KBM-7 (cell line): ENCODE measurements around the gene COMMD2.

Source experiments
- DNase-seq: peaks from one replicate; pipeline ENCODE4 v3.0.0-alpha.2; 2015
- in situ Hi-C: fragments of 300-500 bp; cut with MboI; formaldehyde crosslinking; loops from 2 replicates; pipeline ENCODE4 v1.14.3; 2020; ENCODE audit warnings: low sequenced_read_pairs, low pct_unique_long_range_greater_than_20kb, mixed read lengths

Gene COMMD2

DNA sequence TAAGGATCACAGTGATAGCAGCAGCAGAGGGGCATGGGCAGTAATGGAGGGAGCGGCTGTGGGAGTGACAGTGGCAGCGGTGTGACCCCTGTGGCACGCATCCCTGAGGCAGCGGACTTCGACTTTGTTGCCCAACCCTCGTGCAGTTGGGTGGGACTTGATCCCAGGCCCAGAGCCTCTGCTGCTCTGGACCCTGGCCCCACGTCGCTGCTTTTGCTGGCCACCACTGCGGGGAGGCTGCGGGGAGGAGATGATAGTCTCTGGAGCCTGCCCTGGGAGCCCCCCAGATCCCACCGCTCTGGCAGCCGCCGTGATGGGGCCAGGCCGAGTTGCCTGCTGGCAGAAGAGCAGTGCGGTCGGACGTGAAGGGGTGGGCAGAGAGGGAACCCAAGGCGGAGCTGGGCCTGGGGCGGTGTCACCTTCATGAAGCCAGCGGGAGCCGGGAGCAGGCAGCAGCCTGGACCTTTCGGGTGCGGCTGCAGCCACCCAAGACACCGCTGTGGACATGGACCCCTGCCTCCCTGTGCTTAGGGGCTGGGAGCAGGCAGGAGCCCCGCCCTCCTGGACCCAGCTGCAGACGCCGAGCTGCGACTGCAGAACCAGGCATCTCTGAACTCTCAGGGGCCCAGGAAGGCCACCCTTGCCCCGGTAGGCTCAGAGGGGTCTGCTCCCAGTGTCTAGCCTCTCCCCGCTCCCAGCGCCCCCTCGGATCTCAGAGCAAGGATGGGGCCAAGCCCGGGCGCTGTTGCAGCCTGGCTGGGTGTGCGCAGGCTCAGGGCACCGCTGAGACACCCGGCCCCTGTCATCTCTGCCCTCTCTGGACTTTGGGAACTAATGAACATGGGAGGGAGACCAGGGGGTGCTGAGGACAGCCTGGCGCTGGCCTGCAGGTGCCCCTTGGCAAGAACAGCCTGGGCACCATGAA lies 38.3 kb downstream of the COMMD2 start:
- no peak for DNase-seq
- in situ Hi-C loops: no loop called here

DNA sequence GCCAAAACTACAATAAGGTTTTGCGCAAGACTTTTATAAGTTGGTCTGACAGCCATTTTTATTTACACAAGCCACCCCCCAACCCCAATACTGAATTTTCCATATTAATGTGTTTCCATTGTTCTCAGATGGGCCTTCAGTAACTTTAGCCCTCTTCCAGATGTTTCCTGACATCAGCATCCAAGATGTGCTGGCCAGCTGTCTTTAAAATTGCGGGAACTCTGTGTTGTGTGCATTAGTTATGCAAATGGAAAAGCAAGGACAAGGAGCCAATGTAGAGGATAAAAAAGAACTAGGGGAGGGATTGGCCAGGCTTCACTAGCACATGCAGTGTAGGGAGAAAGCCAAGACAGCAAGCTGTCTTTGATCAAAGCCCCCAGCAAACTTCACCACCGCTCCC lies 45.4 kb downstream of the COMMD2 start:
- in situ Hi-C loops: no loop called here
- DNase-seq: no peak

DNA sequence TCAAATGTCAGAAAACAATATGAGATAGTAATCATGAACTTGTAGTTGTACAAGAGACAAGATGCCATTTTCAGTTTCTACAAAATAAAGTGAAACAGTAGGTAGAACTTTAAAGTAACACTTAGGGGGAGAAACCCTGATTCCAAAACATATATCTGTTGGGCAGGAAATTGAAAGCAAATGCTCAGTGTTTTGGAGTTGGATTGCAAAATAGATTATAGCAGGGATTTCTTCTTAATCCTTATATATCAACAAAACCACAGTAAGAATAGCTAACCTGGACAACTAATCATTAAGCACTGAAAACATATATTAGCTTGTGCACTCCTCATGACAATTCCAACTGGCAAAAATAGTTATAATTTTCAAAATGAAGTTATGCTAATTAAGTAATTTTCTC lies 46.9 kb downstream of the COMMD2 start:
- in situ Hi-C loops: no loop called here

DNA sequence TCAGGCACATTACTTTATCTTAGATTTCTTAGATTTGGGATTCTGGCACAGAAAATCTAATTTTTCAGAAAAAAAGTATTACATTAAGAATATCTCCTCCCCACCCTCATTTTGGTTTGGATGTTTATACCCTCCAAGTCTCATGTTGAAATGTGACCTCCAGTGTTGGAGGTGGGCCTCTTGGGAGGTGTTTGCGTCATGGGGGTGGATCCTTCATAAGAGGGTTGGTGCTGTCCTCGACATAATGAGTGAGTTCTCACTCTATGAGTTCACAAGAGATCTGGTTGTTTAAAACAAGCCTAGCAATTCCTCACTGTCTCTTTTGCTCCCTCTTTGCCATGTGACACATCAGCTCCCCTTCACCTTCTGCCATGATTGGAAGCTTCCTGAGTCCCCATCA lies 48.8 kb downstream of the COMMD2 start:
- in situ Hi-C loops: no loop called here
- DNase-seq: no peak

More for the DNA sequence above, 46.9 kb downstream of the COMMD2 start:
- DNase-seq: no peak

DNA sequence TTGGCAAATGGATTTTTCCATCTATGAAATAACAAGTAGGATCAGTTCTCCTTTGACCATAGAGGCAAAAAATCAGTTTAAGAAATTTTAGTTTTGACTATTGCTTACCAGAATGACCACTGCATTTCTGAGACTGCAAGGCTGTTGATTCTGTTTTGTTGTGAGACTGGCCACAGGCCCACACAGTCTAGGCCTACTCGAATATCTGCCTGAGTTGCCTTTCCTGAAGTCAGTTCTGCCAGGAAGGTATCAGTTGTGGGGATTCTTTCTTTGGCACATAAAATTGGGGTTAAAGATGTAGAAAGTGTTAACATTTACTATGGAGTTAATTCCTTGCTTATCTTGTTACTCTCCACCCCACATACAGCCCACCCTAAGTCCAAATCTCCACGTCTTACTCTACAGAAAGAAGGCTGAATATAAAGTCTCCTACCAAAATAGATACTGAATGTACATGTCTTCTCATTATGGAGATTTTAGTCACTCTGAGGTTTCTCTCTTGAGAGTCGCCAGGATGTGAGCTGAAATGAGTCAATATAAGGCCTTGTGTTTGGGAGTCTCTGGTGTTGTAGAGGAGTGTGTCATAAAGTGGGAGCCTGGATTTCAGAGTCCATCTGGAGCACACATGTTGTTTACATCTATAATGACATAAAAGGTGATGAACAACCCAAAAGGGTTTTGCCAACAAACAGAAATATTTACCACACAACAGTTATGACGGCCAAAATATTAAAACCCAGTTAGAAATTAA lies 49.4 kb downstream of the COMMD2 start:
- DNase-seq: no peak
- in situ Hi-C loops: no loop called here

DNA sequence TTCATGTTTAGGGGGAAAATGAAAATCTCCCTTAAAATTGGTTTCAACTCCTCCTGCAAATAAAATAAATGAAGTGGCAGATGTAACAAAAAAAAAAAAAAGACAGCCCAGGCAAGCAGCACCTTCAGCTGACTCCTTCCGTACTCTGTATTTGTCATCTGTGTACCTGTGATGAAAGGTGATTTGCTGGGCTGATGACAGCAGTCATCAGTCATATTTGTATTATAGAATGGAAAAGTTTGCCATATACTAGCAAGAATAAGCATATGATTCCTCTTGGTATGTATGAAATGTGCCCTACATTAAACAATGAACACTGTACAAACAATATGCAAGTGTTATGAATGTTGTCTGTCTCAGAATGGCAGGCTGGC lies 50.3 kb downstream of the COMMD2 start:
- in situ Hi-C loops: no loop called here
- no peak for DNase-seq

DNA sequence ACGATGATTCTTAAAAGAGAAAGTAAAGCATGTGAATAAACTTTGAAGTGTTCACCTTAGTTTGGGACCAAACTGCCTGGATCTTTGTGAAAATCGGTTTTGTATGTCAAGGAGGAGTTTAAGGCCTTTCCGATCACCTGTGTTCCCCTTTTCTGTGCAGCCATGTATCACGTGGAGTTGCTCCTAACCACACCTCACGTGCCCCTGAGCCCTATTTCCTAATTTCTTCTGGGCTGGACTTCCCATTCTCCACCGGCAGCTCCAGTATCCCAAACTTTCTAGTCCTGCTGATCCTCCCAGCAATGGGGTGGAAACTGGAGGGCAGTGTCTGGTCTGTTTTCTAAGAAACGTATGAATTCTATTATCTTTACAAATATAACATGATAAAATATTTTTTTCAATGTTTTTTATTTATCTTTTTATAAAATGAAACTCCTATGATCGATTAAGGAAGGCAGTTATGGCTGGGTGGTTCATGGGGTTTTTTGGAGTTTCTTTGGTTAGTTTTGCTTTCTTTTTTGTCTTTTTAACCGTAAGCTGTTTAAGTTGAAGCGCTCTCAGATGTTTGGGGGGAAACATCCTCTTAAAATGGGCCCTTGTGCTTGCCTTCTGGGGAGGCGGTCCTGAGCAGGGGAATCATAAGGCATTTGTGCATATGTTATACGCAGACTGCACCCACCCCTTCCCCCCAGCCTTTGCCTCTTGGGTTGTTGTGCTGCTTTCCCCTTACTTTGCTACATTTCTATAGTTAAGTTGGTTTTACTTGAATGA lies 50.9 kb downstream of the COMMD2 start:
- in situ Hi-C loops: no loop called here
- no peak for DNase-seq
